Spleen (tissue), 11 donors: ENCODE results near the gene SLC12A6. TPM values are rescaled to one million over a fixed set of nuclear protein-coding genes. Genes with fewer than 3 reads are reported as not detected.
A peak's percentile ranks its signal among the peaks of the same experiment; 100 is the strongest.
"Not testable (repeated sequence)": the region's sequence is repeated elsewhere in the genome, so short reads cannot be mapped to it uniquely, and the experiment has no call there.

Experiments
- DNase-seq: peaks from one replicate; pipeline ENCODE4 v3.0.0-alpha.2; 2020
- H3K27ac ChIP-seq, 8 donors: fragments of 200-600 bp; sonication (generic) in 7 of 8; 1 replicate in 4 of 8; 2 replicates in 4 of 8; pipeline versions ENCODE4 v1.5.0 to v1.8.0; 2016 to 2021; ENCODE audit warnings: inconsistent platforms in 4 of 8, mild to moderate bottlenecking in 4 of 8, moderate library complexity in 1 of 8
- H3K27me3 ChIP-seq, 7 donors: fragments of 200-600 bp; sonication (generic) in 6 of 7; replicated peaks in 1 of 7; 1 replicate in 4 of 7; 2 replicates in 3 of 7; pipeline versions ENCODE4 v1.5.0 to v1.8.0; 2016 to 2021; ENCODE audit warnings: inconsistent platforms in 3 of 7, mild to moderate bottlenecking in 1 of 7
- H3K36me3 ChIP-seq, 6 donors: fragments of 200-600 bp; sonication (generic) in 5 of 6; 1 replicate in 4 of 6; 2 replicates in 2 of 6; pipeline versions ENCODE4 v1.5.0 to v1.8.0; 2016 to 2021; ENCODE audit warnings: inconsistent platforms in 2 of 6
- H3K4me1 ChIP-seq, 6 donors: fragments of 200-600 bp; sonication (generic) in 5 of 6; 1 replicate in 3 of 6; 2 replicates in 3 of 6; pipeline versions ENCODE4 v1.5.0 to v1.8.0; 2016 to 2021; ENCODE audit warnings: inconsistent platforms in 3 of 6
- H3K4me3 ChIP-seq, 8 donors: fragments of 200-600 bp; sonication (generic) in 7 of 8; 1 replicate in 4 of 8; 2 replicates in 4 of 8; pipeline versions ENCODE4 v1.5.0 to v1.8.0; 2016 to 2021; ENCODE audit warnings: inconsistent platforms in 4 of 8, mild to moderate bottlenecking in 4 of 8, moderate library complexity in 2 of 8
- H3K9me3 ChIP-seq, 8 donors: fragments of 200-600 bp; sonication (generic) in 7 of 8; 1 replicate in 4 of 8; 2 replicates in 4 of 8; pipeline versions ENCODE4 v1.5.0 to v1.8.0; 2016 to 2021; ENCODE audit warnings: inconsistent platforms in 4 of 8
- CTCF ChIP-seq, 11 experiments: fragments of 200-600 bp in 7 of 11; fragments of 450-650 bp in 4 of 11; sonication (generic) in 4 of 11; IDR thresholded peaks in 8 of 11; conservative IDR thresholded peaks in 3 of 11; 1 replicate in 7 of 11; 2 replicates in 4 of 11; pipeline versions ENCODE4 v1.4.0 to v1.8.0; 2016 to 2021; ENCODE audit warnings: antibody characterized with exemption in 11 of 11, inconsistent platforms in 4 of 11, mild to moderate bottlenecking in 1 of 11
- POLR2A ChIP-seq, 3 donors: fragments of 450-650 bp; IDR thresholded peaks; one replicate each; pipeline ENCODE4 v1.5.1; 2017; ENCODE audit warnings: antibody characterized with exemption in 3 of 3, mild to moderate bottlenecking in 1 of 3
- POLR2AphosphoS5 ChIP-seq, 3 donors: sonication (generic); formaldehyde crosslinking; IDR thresholded peaks; one replicate each; pipeline ENCODE4 v1.5.1; 2017; ENCODE audit warnings: antibody characterized with exemption in 3 of 3
- WGBS, 5 donors: extraction: QIAGEN DNeasy Blood & Tissue Kit in 3 of 5; methylation state at CpG; one replicate each; pipeline versions ENCODE4 v1.1.5 to v1.1.7; 2013 to 2018; 5-methylcytosine and 5-hydroxymethylcytosine counted together
- intact Hi-C: fragments of 100-400 bp; cut with DNase I; formaldehyde crosslinking; loops from one replicate; pipeline ENCODE4 v1.15.0; 2023; ENCODE audit warnings: low total_unique reads
- polyA plus RNA-seq, 3 donors: library from polyadenylated mRNA; stranded (reverse); fragments of 200-250 nt; gene quantifications; one replicate each; pipeline ENCODE4 v1.2.1, GENCODE V29; 2013
- total RNA-seq, 7 donors: library from RNA; depleted of rRNA in 3 of 7; stranded (reverse); fragments of >200 nt in 3 of 7; fragmentation: NEBNext Ultra II Directional in 4 of 7; extraction: Animal tissue kit (Norgen Biotek cat#: 25700) in 4 of 7; gene quantifications; one replicate each; pipeline versions ENCODE4 v1.1.0 to v1.2.1, GENCODE V29; 2016 to 2021
- donor health status: healthy with polysubstance abuse.
- donor health status: DM: no; HTN: no; CAD: no; lungs with moderate emphysema.
- donor health status: DM: no; HTN: no; CAD: no.
- donor health status: Bipolar disorder and iron deficiency.
- donor health status: healthy.
- donor health status: DM: no; HTN: no; CAD: no.
- donor health status: DM: yes; HTN: yes; CAD: no.

Gene SLC12A6
- total and polyA plus RNA-seq, 10 donors: 5.2 to 120 (median 58.3) TPM

- DNase-seq: no peak
- 69 to 85% (median 79%) methylated on average over 13 of the region's 13 CpGs for WGBS, 5 donors
- Histone ChIP-seq H3K9me3 (no peaks in the 10 kb centered on the region), H3K4me3 (no peak overlapping the region), H3K27ac (no peak overlapping the region), H3K27me3 (no peaks in the 10 kb centered on the region), H3K4me1 (peaks cover 0 to 9% (median 4%) of the 10 kb centered on the region in 6 donors), H3K36me3 (no peaks in the 10 kb centered on the region)
- TF ChIP-seq POLR2A (IDR thresholded peaks at IDR 0.05) (no peak), POLR2AphosphoS5 (IDR thresholded peaks at IDR 0.05) (peak in 2 of 3 donors; percentile 7 to 9), CTCF (IDR thresholded peaks at IDR 0.05 in 8 of 11, conservative IDR thresholded peaks at IDR 0.05 in 3 of 11) (no peak)
- intact Hi-C loops: loop anchor here (10.0 kb wide), 1 partner anchor 237 kb away; the partner anchor contains the start of gene GOLGA8B
These were observed 10.5 kb upstream of the SLC12A6 start for GRCh38 chr15:34347951-34348638.

- Histone ChIP-seq H3K4me1 (peaks cover 6 to 49% (median 43%) of the 10 kb centered on the region in 6 donors), H3K9me3 (no peaks in the 10 kb centered on the region), H3K27ac (peak within 1 kb of the TSS; percentile 79 to 96 (median 94)), H3K4me3 (peak within 1 kb of the TSS; percentile 65 to 87 (median 75)), H3K36me3 (peaks cover 0 to 34% (median 8%) of the 10 kb centered on the region in 6 donors), H3K27me3 (no peaks in the 10 kb centered on the region)
- intact Hi-C loops: loop anchor here (10.0 kb wide), 1 partner anchor 242 kb away; the partner anchor contains the start of gene GOLGA8B
- DNase-seq: peak; percentile 97
- TF ChIP-seq POLR2AphosphoS5 (IDR thresholded peaks at IDR 0.05): peak; percentile 63 to 97 (median 93)
- peak; percentile 22 to 66 (median 32) for TF ChIP-seq POLR2A (IDR thresholded peaks at IDR 0.05)
- peak; percentile 84 to 98 (median 93) for TF ChIP-seq CTCF (IDR thresholded peaks at IDR 0.05 in 8 of 11, conservative IDR thresholded peaks at IDR 0.05 in 3 of 11)
- 2 to 4% (median 2%) methylated on average over 38 of the region's 38 CpGs for WGBS, 5 donors
These were observed 5.4 kb upstream of the SLC12A6 start, which contains the start of the genes NOP10 and NUTM1 for GRCh38 chr15:34342737-34343575. Gene NOP10 (minus strand): TSS chr15:34343136. CDS start chr15:34343073, 63 bp downstream. Gene NUTM1 (plus strand): TSS chr15:34343315. CDS start chr15:34343697, 382 bp downstream.

GRCh38 chr15:34342213-34342736, 4.7 kb upstream of the SLC12A6 start:
- H3K27me3 ChIP-seq, H3K9me3 ChIP-seq, DNase-seq: not testable (repeated sequence)
- Histone ChIP-seq H3K36me3 (peaks cover 0 to 34% (median 8%) of the 10 kb centered on the region in 6 donors), H3K27ac (peak overlapping the region; percentile 79 to 96 (median 94)), H3K4me1 (peaks cover 6 to 50% (median 45%) of the 10 kb centered on the region in 6 donors), H3K4me3 (peak overlapping the region; percentile 65 to 87 (median 75))
- intact Hi-C loops: loop anchor here (10.0 kb wide), 1 partner anchor 243 kb away; the partner anchor contains the start of gene GOLGA8B
- WGBS, 5 donors: 34 to 40% (median 36%) methylated on average over 26 of the region's 26 CpGs
